Smooth muscle cell (in vitro differentiated cells): ENCODE measurements around the gene PPP1R16B. TPM values are rescaled to one million over a fixed set of nuclear protein-coding genes. Genes with fewer than 3 reads are reported as not detected.

Source experiments
- DNase-seq: peaks from one replicate; lab custom pipeline; 2025; ENCODE audit not compliant: unreplicated experiment; lab: John Stamatoyannopoulos, UW
- H2AFZ ChIP-seq: fragments of 200-600 bp; sonication (generic); 2 replicates; pipeline ENCODE4 v1.6.0; 2016; ENCODE audit warnings: antibody characterized with exemption, low read depth, mild to moderate bottlenecking
- H3F3A ChIP-seq: fragments of 200-600 bp; sonication (generic); 2 replicates; pipeline ENCODE4 v1.6.0; 2017; ENCODE audit warnings: antibody characterized with exemption, low read depth
- H3K27ac ChIP-seq: fragments of 200-600 bp; sonication (generic); 2 replicates; pipeline ENCODE4 v1.5.1; 2016; ENCODE audit warnings: low read depth, mild to moderate bottlenecking
- H3K27me3 ChIP-seq: fragments of 200-600 bp; sonication (generic); 2 replicates; pipeline ENCODE4 v1.6.1; 2016; ENCODE audit warnings: low read depth, mild to moderate bottlenecking
- H3K36me3 ChIP-seq: fragments of 200-600 bp; sonication (generic); 2 replicates; pipeline ENCODE4 v1.5.1; 2016; ENCODE audit warnings: low read depth
- H3K4me1 ChIP-seq: fragments of 200-600 bp; sonication (generic); 2 replicates; pipeline ENCODE4 v1.5.1; 2016; ENCODE audit warnings: low read depth
- H3K4me2 ChIP-seq: fragments of 200-600 bp; sonication (generic); 2 replicates; pipeline ENCODE4 v1.6.0; 2016; ENCODE audit warnings: mild to moderate bottlenecking
- H3K4me3 ChIP-seq: fragments of 200-600 bp; sonication (generic); 2 replicates; pipeline ENCODE4 v1.5.1; 2016; ENCODE audit warnings: mild to moderate bottlenecking
- H3K79me2 ChIP-seq: fragments of 200-600 bp; sonication (generic); 2 replicates; pipeline ENCODE4 v1.6.0; 2016; ENCODE audit warnings: low read depth, mild to moderate bottlenecking
- H3K9ac ChIP-seq: fragments of 200-600 bp; sonication (generic); 2 replicates; pipeline ENCODE4 v1.6.0; 2016; ENCODE audit warnings: low read depth
- H3K9me3 ChIP-seq: fragments of 200-600 bp; sonication (generic); replicated peaks from 2 replicates; pipeline ENCODE4 v1.5.1; 2016; ENCODE audit warnings: low read depth
- H4K20me1 ChIP-seq: fragments of 200-600 bp; sonication (generic); 2 replicates; pipeline ENCODE4 v1.6.0; 2016; ENCODE audit warnings: low read depth
- CTCF ChIP-seq: fragments of 200-600 bp; sonication (generic); IDR thresholded peaks from 2 replicates; pipeline ENCODE4 v1.5.1; 2017; ENCODE audit warnings: borderline replicate concordance, mild to moderate bottlenecking, antibody characterized with exemption; ENCODE audit not compliant: insufficient read depth, poor library complexity, severe bottlenecking
- WGBS: methylation state at CpG from one replicate; pipeline ENCODE4 v1.1.7; 2016; ENCODE audit warnings: low lambda C conversion rate; 5-methylcytosine and 5-hydroxymethylcytosine counted together
- polyA plus RNA-seq: library from polyadenylated mRNA; unstranded; fragments of >200 nt; fragmentation: Nextera tagmentation; extraction: Ambion mirVana; gene quantifications from 2 replicates; pipeline ENCODE4 v1.2.1, GENCODE V29; 2016
- total RNA-seq: library from RNA; depleted of rRNA; stranded (reverse); fragments of >200 nt; gene quantifications from 2 replicates; pipeline ENCODE4 v1.2.3, GENCODE V29; 2014

Gene PPP1R16B
- total and polyA plus RNA-seq, 2 experiments from 2014 or later, result not detected

GRCh38 chr20:38847840-38848239 is 42.3 kb downstream of the PPP1R16B start:
- Histone ChIP-seq H3K36me3 (no peaks in the 10 kb centered on the region), H3K9me3 (no peaks in the 10 kb centered on the region), H3K4me3 (no peak overlapping the region), H3K4me1 (no peaks in the 10 kb centered on the region), H3K27ac (no peak overlapping the region), H3K27me3 (peaks cover 11% of the 10 kb centered on the region), H3K9ac (no peak overlapping the region), H2AFZ (no peak overlapping the region), H3F3A (no peaks in the 10 kb centered on the region), H3K4me2 (no peak overlapping the region), H4K20me1 (no peaks in the 10 kb centered on the region), H3K79me2 (no peaks in the 10 kb centered on the region)
- DNase-seq, result no peak
- TF ChIP-seq CTCF, result no peak
- WGBS, result 66% methylated on average over 1 of the region's 1 CpG

- Histone ChIP-seq H2AFZ (no peak overlapping the region), H4K20me1 (no peaks in the 10 kb centered on the region), H3K27me3 (peaks cover 10% of the 10 kb centered on the region), H3K9ac (no peak overlapping the region), H3K4me3 (no peak overlapping the region), H3K27ac (no peak overlapping the region), H3K4me1 (no peaks in the 10 kb centered on the region), H3K79me2 (no peaks in the 10 kb centered on the region), H3K9me3 (no peaks in the 10 kb centered on the region), H3K4me2 (no peak overlapping the region), H3K36me3 (no peaks in the 10 kb centered on the region), H3F3A (no peaks in the 10 kb centered on the region)
- WGBS, result 90% methylated on average over 8 of the region's 8 CpGs
- DNase-seq, result no peak
- no peak for TF ChIP-seq CTCF
Observed at GRCh38 chr20:38853759-38854158, 48.3 kb downstream of the PPP1R16B start.

- no peak overlapping the region for H3K4me2 ChIP-seq
- no peak overlapping the region for H3K4me3 ChIP-seq
- H3K9me3 ChIP-seq, result no peaks in the 10 kb centered on the region
- DNase-seq, result no peak
- H3K9ac ChIP-seq, result no peak overlapping the region
- no peaks in the 10 kb centered on the region for H3K36me3 ChIP-seq
- no peak overlapping the region for H3K27ac ChIP-seq
- no peaks in the 10 kb centered on the region for H3K79me2 ChIP-seq
- H3K4me1 ChIP-seq, result no peaks in the 10 kb centered on the region
- H4K20me1 ChIP-seq, result no peaks in the 10 kb centered on the region
- 85% methylated on average over 3 of the region's 3 CpGs for WGBS
- H2AFZ ChIP-seq, result no peak overlapping the region
- TF ChIP-seq CTCF, result no peak
- H3F3A ChIP-seq, result no peaks in the 10 kb centered on the region
- H3K27me3 ChIP-seq, result peaks cover 10% of the 10 kb centered on the region
Observed at GRCh38 chr20:38854654-38855066, 49.2 kb downstream of the PPP1R16B start.

- no peaks in the 10 kb centered on the region for H3K79me2 ChIP-seq
- DNase-seq, result no peak
- peaks cover 7% of the 10 kb centered on the region for H3K27me3 ChIP-seq
- H3K4me1 ChIP-seq, result no peaks in the 10 kb centered on the region
- no peaks in the 10 kb centered on the region for H4K20me1 ChIP-seq
- H3K4me2 ChIP-seq, result no peak overlapping the region
- H3K27ac ChIP-seq, result no peak overlapping the region
- no peak overlapping the region for H3K9ac ChIP-seq
- H3F3A ChIP-seq, result no peaks in the 10 kb centered on the region
- WGBS, result 81% methylated on average over 5 of the region's 5 CpGs
- no peak for TF ChIP-seq CTCF
- H3K4me3 ChIP-seq, result no peak overlapping the region
- H3K36me3 ChIP-seq, result no peaks in the 10 kb centered on the region
- no peaks in the 10 kb centered on the region for H3K9me3 ChIP-seq
- no peak overlapping the region for H2AFZ ChIP-seq
Observed at GRCh38 chr20:38855356-38855755, 49.9 kb downstream of the PPP1R16B start.
